Left cardiac atrium (tissue), 4 donors: ENCODE measurements around the gene PPM1J. TPM values are rescaled to one million over a fixed set of nuclear protein-coding genes. Genes with fewer than 3 reads are reported as not detected.
A peak's percentile ranks its signal among the peaks of the same experiment; 100 is the strongest.
"Not testable (repeated sequence)": the region's sequence is repeated elsewhere in the genome, so short reads cannot be mapped to it uniquely, and the experiment has no call there.

ENCODE experiments used
- ATAC-seq, 2 donors: fragments of 200-7000 bp; cut with Tn5 transposase; one replicate each; pipeline ENCODE4 v1.9.1; 2020; ENCODE audit warnings: mild to moderate bottlenecking in 2 of 2, moderate library complexity in 2 of 2
- DNase-seq: peaks from one replicate; pipeline ENCODE4 v3.0.0-alpha.2; 2020
- intact Hi-C, 2 donors: fragments of 100-400 bp; cut with DNase I; formaldehyde crosslinking; loops; one replicate each; pipeline versions ENCODE4 v1.14.1 to v1.15.1; 2022 to 2023
- long read RNA-seq: library from polyadenylated mRNA; unstranded; transcript quantifications from one replicate; pipeline ENCODE4 v2.0.0, GENCODE V29; 2021
- total RNA-seq, 2 donors: library from RNA; stranded (reverse); fragmentation: NEBNext Ultra II Directional; extraction: Animal tissue kit (Norgen Biotek cat#: 25700); gene quantifications; one replicate each; pipeline ENCODE4 v1.2.1, GENCODE V29; 2021
- donor health status: DM: no; HTN: yes; CAD: no.
- donor health status: DM: no; HTN: yes; CAD: no; lungs with severe emphysema.
- donor health status: DM: yes; HTN: yes; CAD: no.
- donor health status: Dilated cardiomyopathy.

The PPM1J gene
- 1 to 10 TPM; 4.9 to 5.1 TPM for total RNA-seq
- long read RNA-seq, transcript PPM1J-201 (10 exons, 1,863 nt): major isoform, 17 of 26 reads
- long read RNA-seq, partial matches to known transcripts: 4 of 26 reads
- long read RNA-seq, other reads (novel, unspliced or antisense): 5 of 26 reads

GRCh38 chr1:112715264-112716053, at the start of gene PPM1J:
Gene PPM1J (minus strand): TSS chr1:112715332. CDS start chr1:112715301, 31 bp downstream.
- DNase-seq (peak; percentile 99), ATAC-seq (peak; percentile 88 to 93)
- intact Hi-C loops: loop anchor here in 1 of 2 donors (1.0 to 10.0 kb wide), 4 partner anchors 89 to 959 kb away; partner anchors contain the start of genes LRIG2 and SLC16A1

GRCh38 chr1:112762541-112763500, 47.7 kb upstream of the PPM1J start:
- DNase-seq: no peak
- intact Hi-C loops: no loop called here
- no peak for ATAC-seq

- no peak for DNase-seq
- intact Hi-C loops: no loop called here
- no peak for ATAC-seq
Observed at GRCh38 chr1:112761714-112762480, 46.8 kb upstream of the PPM1J start.

GRCh38 chr1:112759228-112759627, 44.1 kb upstream of the PPM1J start:
- intact Hi-C loops: no loop called here
- ATAC-seq (no peak), DNase-seq (no peak)

- DNase-seq: no peak
Observed at GRCh38 chr1:112754116-112754628, 39.0 kb upstream of the PPM1J start.

GRCh38 chr1:112748396-112748795, 33.3 kb upstream of the PPM1J start:
- intact Hi-C loops: no loop called here
- no peak for ATAC-seq
- no peak for DNase-seq

More at GRCh38 chr1:112754116-112754628, 39.0 kb upstream of the PPM1J start:
- no peak for ATAC-seq
- intact Hi-C loops: no loop called here

- ATAC-seq (peak; percentile 63 to 91), DNase-seq (peak; percentile 35)
- intact Hi-C loops: no loop called here
Observed at GRCh38 chr1:112744009-112744578, 29.0 kb upstream of the PPM1J start.

GRCh38 chr1:112743174-112744008, 28.3 kb upstream of the PPM1J start:
- intact Hi-C loops: no loop called here
- DNase-seq (no peak), ATAC-seq (peak in 1 of 2 donors; percentile 69)

GRCh38 chr1:112737573-112737972, 22.4 kb upstream of the PPM1J start:
- no peak for DNase-seq
- intact Hi-C loops: no loop called here
- ATAC-seq: no peak

GRCh38 chr1:112735752-112736151, 20.6 kb upstream of the PPM1J start:
- ATAC-seq: no peak
- intact Hi-C loops: no loop called here

GRCh38 chr1:112731451-112731850, 16.3 kb upstream of the PPM1J start:
- DNase-seq (no peak), ATAC-seq (no peak)
- intact Hi-C loops: no loop called here

More at GRCh38 chr1:112735752-112736151, 20.6 kb upstream of the PPM1J start:
- DNase-seq: no peak

GRCh38 chr1:112729909-112730308, 14.8 kb upstream of the PPM1J start:
- no peak for DNase-seq
- ATAC-seq: no peak
- intact Hi-C loops: loop anchor here in 1 of 2 donors (10.0 kb wide), 1 partner anchor 155 kb away; no protein-coding TSS in a partner anchor

GRCh38 chr1:112729011-112729410, 13.9 kb upstream of the PPM1J start:
- not testable (repeated sequence) for DNase-seq, ATAC-seq
- intact Hi-C loops: loop anchor here in 1 of 2 donors (10.0 kb wide), 1 partner anchor 156 kb away; no protein-coding TSS in a partner anchor

- ATAC-seq, DNase-seq: not testable (repeated sequence)
- intact Hi-C loops: loop anchor here in 1 of 2 donors (10.0 kb wide), 1 partner anchor 156 kb away; no protein-coding TSS in a partner anchor
Observed at GRCh38 chr1:112728306-112728971, 13.3 kb upstream of the PPM1J start.

- no peak for ATAC-seq
- DNase-seq: no peak
- intact Hi-C loops: loop anchor here in 1 of 2 donors (10.0 kb wide), 1 partner anchor 157 kb away; no protein-coding TSS in a partner anchor
Observed at GRCh38 chr1:112727716-112728115, 12.6 kb upstream of the PPM1J start.

GRCh38 chr1:112724240-112724639, 9.1 kb upstream of the PPM1J start:
- ATAC-seq, DNase-seq: not testable (repeated sequence)
- intact Hi-C loops: loop anchor here in 1 of 2 donors (10.0 kb wide), 1 partner anchor 161 kb away; no protein-coding TSS in a partner anchor
